Measurements from ENCODE around the gene HTR1D.
A peak's percentile ranks its signal among the peaks of the same experiment; 100 is the strongest.
"Not testable (repeated sequence)": the region's sequence is repeated elsewhere in the genome, so short reads cannot be mapped to it uniquely, and the experiment has no call there.

The HTR1D gene

GRCh38 chr1:23193391-23194118, 23.7 kb downstream of the HTR1D start:
- no peak overlapping the region for H3K4me3 ChIP-seq (ENCODE audit: low read length)
- DNase-seq (ENCODE audit: low read depth) = no peak

GRCh38 chr1:23191199-23191598, 26.1 kb downstream of the HTR1D start:
- no peak for DNase-seq (ENCODE audit: low read depth)
- H3K4me3 ChIP-seq (ENCODE audit: low read length) = no peak overlapping the region

More at GRCh38 chr1:23193391-23194118, 23.7 kb downstream of the HTR1D start:
- TF ChIP-seq, protein P1, sequence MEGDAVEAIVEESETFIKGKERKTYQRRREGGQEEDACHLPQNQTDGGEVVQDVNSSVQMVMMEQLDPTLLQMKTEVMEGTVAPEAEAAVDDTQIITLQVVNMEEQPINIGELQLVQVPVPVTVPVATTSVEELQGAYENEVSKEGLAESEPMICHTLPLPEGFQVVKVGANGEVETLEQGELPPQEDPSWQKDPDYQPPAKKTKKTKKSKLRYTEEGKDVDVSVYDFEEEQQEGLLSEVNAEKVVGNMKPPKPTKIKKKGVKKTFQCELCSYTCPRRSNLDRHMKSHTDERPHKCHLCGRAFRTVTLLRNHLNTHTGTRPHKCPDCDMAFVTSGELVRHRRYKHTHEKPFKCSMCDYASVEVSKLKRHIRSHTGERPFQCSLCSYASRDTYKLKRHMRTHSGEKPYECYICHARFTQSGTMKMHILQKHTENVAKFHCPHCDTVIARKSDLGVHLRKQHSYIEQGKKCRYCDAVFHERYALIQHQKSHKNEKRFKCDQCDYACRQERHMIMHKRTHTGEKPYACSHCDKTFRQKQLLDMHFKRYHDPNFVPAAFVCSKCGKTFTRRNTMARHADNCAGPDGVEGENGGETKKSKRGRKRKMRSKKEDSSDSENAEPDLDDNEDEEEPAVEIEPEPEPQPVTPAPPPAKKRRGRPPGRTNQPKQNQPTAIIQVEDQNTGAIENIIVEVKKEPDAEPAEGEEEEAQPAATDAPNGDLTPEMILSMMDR (conservative IDR thresholded peaks at IDR 0.05; ENCODE audit: low read length) = no peak

DNA sequence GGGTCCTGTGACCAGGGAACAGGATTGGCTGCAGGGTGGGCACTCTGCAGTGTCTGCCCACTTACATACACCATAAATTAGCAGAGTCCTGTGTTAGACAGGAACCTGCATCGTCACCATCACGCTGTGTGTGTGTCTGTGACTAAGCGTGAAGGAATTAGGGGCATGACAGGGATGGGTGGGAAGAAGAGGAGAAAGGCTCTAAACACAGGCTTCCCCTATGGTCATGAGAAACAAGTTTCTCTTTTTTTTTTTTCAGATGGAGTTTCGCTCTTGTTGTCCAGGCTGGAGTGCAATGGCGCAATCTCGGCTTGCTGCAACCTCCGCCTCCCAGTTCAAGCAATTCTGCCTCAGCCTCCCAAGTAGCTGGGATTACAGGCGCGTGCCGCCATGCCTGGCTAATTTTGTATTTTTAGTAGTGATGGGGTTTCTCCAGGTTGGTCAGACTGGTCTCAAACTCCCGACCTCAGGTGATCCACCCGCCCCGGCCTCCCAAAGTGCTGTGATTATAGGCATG, 28.3 kb downstream of the HTR1D start:
- peak; percentile 97 for DNase-seq (ENCODE audit: low read depth)

More at GRCh38 chr1:23191199-23191598, 26.1 kb downstream of the HTR1D start:
- TF ChIP-seq, protein P1 (conservative IDR thresholded peaks at IDR 0.05; ENCODE audit: low read length) = no peak

GRCh38 chr1:23188434-23188884, 28.8 kb downstream of the HTR1D start:
- no peak for DNase-seq (ENCODE audit: low read depth)
- TF ChIP-seq, protein P1 (conservative IDR thresholded peaks at IDR 0.05; ENCODE audit: low read length) = no peak
- no peak overlapping the region for H3K4me3 ChIP-seq (ENCODE audit: low read length)

More for the DNA sequence above, 28.3 kb downstream of the HTR1D start:
- H3K4me3 ChIP-seq (ENCODE audit: low read length) = not testable (repeated sequence)

GRCh38 chr1:23187637-23188036, 29.7 kb downstream of the HTR1D start:
- no peak for DNase-seq (ENCODE audit: low read depth)
- TF ChIP-seq, protein P1 (conservative IDR thresholded peaks at IDR 0.05; ENCODE audit: low read length) = no peak
- H3K4me3 ChIP-seq (ENCODE audit: low read length) = no peak overlapping the region

DNA sequence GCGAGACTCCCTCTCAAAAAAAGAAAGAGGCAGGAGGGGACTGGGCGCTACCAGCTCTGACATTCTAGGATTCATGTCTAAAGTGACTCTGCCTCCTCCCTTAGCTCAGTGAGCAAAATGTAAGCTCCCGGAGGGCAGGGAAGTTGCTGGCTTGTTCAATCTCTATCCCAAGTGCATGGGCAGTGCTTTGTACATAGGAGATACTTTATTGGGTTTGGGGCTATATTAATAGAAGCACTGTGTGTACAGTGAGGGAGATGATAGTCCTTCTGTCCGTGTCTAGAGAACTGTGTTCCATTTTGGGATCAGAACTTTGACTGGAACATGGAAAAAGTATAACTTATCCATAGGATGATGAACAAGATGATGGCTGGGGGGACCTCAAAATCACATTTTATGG, 31.9 kb downstream of the HTR1D start:
- H3K4me3 ChIP-seq (ENCODE audit: low read length) = no peak overlapping the region
- TF ChIP-seq, protein P1 (conservative IDR thresholded peaks at IDR 0.05; ENCODE audit: low read length) = no peak

DNA sequence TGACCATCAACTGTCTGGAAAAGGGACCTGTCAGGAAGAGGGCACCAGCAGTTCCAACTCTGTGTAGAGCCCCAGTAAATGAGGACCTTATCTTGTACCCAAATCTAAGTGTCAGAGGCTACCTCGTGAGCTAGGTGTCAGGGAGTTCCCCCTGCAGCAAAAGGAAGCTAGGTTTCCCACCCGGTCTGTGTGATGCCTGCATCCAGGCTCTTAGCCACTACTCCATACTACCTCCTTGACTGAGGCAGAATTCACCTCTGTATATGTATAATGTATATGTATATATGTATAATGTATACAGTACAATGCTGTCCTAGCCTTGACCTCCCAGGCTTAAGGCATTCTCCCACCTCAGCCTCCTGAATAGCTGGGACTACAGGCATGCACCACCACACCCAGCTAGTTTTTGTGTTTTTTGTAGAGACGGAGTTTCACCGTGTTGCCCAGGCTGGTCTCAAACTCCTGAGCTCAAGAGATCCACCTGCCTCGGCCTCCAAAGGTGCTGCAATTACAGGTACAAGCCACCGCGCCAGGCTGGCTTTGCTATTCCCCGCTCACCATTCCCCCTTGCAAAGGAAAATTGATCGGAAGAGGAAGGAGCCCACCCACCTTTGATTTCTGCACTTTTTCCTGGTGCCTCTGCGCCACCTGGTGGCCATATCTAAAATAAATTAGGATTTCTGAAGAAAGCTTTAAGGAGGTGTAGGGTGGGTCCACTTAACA, 32.9 kb downstream of the HTR1D start:
- TF ChIP-seq, protein P1 (conservative IDR thresholded peaks at IDR 0.05; ENCODE audit: low read length) = peak; percentile 67
- H3K4me3 ChIP-seq (ENCODE audit: low read length) = peak overlapping the region; percentile 43
- no peak for DNase-seq (ENCODE audit: low read depth)

More for the DNA sequence above, 31.9 kb downstream of the HTR1D start:
- DNase-seq (ENCODE audit: low read depth) = no peak

All from AG10803 (cell line).